Trophoblast cell (in vitro differentiated cells and primary cell): ENCODE results near the gene TUBGCP3.

ENCODE experiments used
- DNase-seq, 2 donors: peaks; one replicate each; pipeline ENCODE4 v3.0.0-alpha.2; 2016
- H2AFZ ChIP-seq: 2 replicates; pipeline ENCODE4 v1.6.1; 2013; ENCODE audit warnings: low read length, moderate library complexity, mild to moderate bottlenecking; ENCODE audit not compliant: insufficient read depth, poor library complexity
- H2AK5ac ChIP-seq: 2 replicates; pipeline ENCODE4 v1.6.1; 2013; ENCODE audit warnings: mild to moderate bottlenecking, low read length
- H2BK120ac ChIP-seq: 2 replicates; pipeline ENCODE4 v1.6.1; 2013; ENCODE audit warnings: low read length, mild to moderate bottlenecking, moderate library complexity; ENCODE audit not compliant: insufficient read depth, poor library complexity
- H2BK12ac ChIP-seq: 2 replicates; pipeline ENCODE4 v1.6.1; 2013; ENCODE audit warnings: mild to moderate bottlenecking, low read length, moderate library complexity
- H2BK5ac ChIP-seq: 2 replicates; pipeline ENCODE4 v1.6.1; 2013; ENCODE audit warnings: low read length, low read depth, moderate library complexity, mild to moderate bottlenecking; ENCODE audit not compliant: poor library complexity
- H3K14ac ChIP-seq: 2 replicates; pipeline ENCODE4 v1.6.1; 2013; ENCODE audit warnings: mild to moderate bottlenecking, low read length
- H3K18ac ChIP-seq: 2 replicates; pipeline ENCODE4 v1.6.1; 2013; ENCODE audit warnings: mild to moderate bottlenecking, low read length
- H3K23ac ChIP-seq: 2 replicates; pipeline ENCODE4 v1.6.1; 2013; ENCODE audit warnings: low read length
- H3K27ac ChIP-seq: 2 replicates; pipeline ENCODE4 v1.5.1; 2013; ENCODE audit warnings: low read depth, mild to moderate bottlenecking, inconsistent platforms, low read length, moderate library complexity
- H3K27me3 ChIP-seq: 2 replicates; pipeline ENCODE4 v1.6.1; 2013; ENCODE audit warnings: inconsistent platforms, mild to moderate bottlenecking, low read length, moderate library complexity; ENCODE audit not compliant: insufficient read depth
- H3K36me3 ChIP-seq, 2 experiments: 1 replicate in 1 of 2; 2 replicates in 1 of 2; pipeline ENCODE4 v1.6.1; 2013; ENCODE audit warnings: low read length in 2 of 2, mild to moderate bottlenecking in 2 of 2, moderate library complexity in 1 of 2; ENCODE audit not compliant: insufficient read depth in 2 of 2, control insufficient read depth in 1 of 2
- H3K4ac ChIP-seq: 2 replicates; pipeline ENCODE4 v1.6.1; 2013; ENCODE audit warnings: low read depth, mild to moderate bottlenecking, low read length, moderate library complexity
- H3K4me1 ChIP-seq, 2 experiments: 1 replicate in 1 of 2; 2 replicates in 1 of 2; pipeline ENCODE4 v1.6.1; 2013; ENCODE audit warnings: low read length in 2 of 2, mild to moderate bottlenecking in 2 of 2, moderate library complexity in 1 of 2; ENCODE audit not compliant: insufficient read depth in 2 of 2, control insufficient read depth in 1 of 2
- H3K4me2 ChIP-seq: 2 replicates; pipeline ENCODE4 v1.6.1; 2013; ENCODE audit warnings: inconsistent platforms, mild to moderate bottlenecking, low read length, moderate library complexity
- H3K4me3 ChIP-seq: 2 replicates; pipeline ENCODE4 v1.5.1; 2013; ENCODE audit warnings: mild to moderate bottlenecking, low read depth, low read length, inconsistent platforms
- H3K79me1 ChIP-seq: one replicate; pipeline ENCODE4 v1.6.1; 2013; ENCODE audit warnings: low read length
- H3K79me2 ChIP-seq: 2 replicates; pipeline ENCODE4 v1.6.1; 2013; ENCODE audit warnings: low read length, mild to moderate bottlenecking; ENCODE audit not compliant: control insufficient read depth, insufficient read depth, poor library complexity
- H3K9ac ChIP-seq: 2 replicates; pipeline ENCODE4 v1.6.1; 2013; ENCODE audit warnings: mild to moderate bottlenecking, low read length
- H3K9me3 ChIP-seq: 2 replicates; pipeline ENCODE4 v1.6.1; 2013; ENCODE audit warnings: low read depth, mild to moderate bottlenecking, control low read depth, inconsistent platforms, low read length; ENCODE audit not compliant: insufficient read depth
- H4K12ac ChIP-seq: 2 replicates; pipeline ENCODE4 v1.6.1; 2013; ENCODE audit warnings: low read depth, mild to moderate bottlenecking, low read length, moderate library complexity
- H4K8ac ChIP-seq: 2 replicates; pipeline ENCODE4 v1.6.1; 2013; ENCODE audit warnings: low read depth, mild to moderate bottlenecking, low read length, moderate library complexity
- H4K91ac ChIP-seq: one replicate; pipeline ENCODE4 v1.6.1; 2013; ENCODE audit warnings: low read depth, mild to moderate bottlenecking, low read length, moderate library complexity
- WGBS: extraction: QIAGEN DNeasy Blood & Tissue Kit; methylation state at CpG from one replicate; pipeline ENCODE4 v1.1.7; 2013; ENCODE audit warnings: missing lambda C conversion rate; ENCODE audit not compliant: insufficient read length, insufficient coverage; ENCODE audit errors: extremely low coverage; 5-methylcytosine and 5-hydroxymethylcytosine counted together

Gene TUBGCP3

DNA sequence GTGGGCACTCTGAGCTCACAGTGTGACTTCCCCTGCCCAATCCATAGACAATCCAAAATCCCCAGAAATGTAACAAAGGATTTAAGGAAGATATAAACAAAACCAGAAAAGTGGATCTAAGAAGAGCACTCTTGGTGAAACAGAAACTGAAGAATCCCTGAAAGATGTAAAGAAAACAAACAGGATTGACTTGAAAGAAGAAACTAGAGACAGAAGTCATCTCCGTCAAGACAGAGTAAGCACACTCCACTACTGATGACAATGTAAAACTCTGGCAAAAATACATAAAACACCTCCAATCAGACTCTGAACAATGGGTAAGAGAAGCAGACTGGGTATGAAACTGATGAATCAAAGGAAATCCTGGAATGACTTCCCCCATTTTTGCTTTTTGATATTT, 13.5 kb downstream of the TUBGCP3 start:
- Histone ChIP-seq H2BK12ac (no peak overlapping the region), H3K4me3 (no peak overlapping the region), H2BK120ac (no peak overlapping the region), H3K27me3 (no peaks in the 10 kb centered on the region), H3K4me1 (peaks cover 0 to 4% of the 10 kb centered on the region in 2 experiments), H4K91ac (no peak overlapping the region), H3K9ac (no peak overlapping the region), H4K8ac (no peak overlapping the region), H3K18ac (no peak overlapping the region), H2AFZ (no peak overlapping the region), H3K27ac (no peak overlapping the region), H2AK5ac (no peak overlapping the region), H3K4ac (no peak overlapping the region), H3K9me3 (peaks cover 3% of the 10 kb centered on the region), H3K79me1 (no peaks in the 10 kb centered on the region), H2BK5ac (no peak overlapping the region), H3K4me2 (no peak overlapping the region), H3K14ac (no peak overlapping the region), H3K36me3 (no peaks in the 10 kb centered on the region), H3K23ac (no peak overlapping the region), H4K12ac (no peak overlapping the region), H3K79me2 (peaks cover 7% of the 10 kb centered on the region)
- WGBS: no CpG with 5 or more reads among the region's 1 CpG
- no peak for DNase-seq

DNA sequence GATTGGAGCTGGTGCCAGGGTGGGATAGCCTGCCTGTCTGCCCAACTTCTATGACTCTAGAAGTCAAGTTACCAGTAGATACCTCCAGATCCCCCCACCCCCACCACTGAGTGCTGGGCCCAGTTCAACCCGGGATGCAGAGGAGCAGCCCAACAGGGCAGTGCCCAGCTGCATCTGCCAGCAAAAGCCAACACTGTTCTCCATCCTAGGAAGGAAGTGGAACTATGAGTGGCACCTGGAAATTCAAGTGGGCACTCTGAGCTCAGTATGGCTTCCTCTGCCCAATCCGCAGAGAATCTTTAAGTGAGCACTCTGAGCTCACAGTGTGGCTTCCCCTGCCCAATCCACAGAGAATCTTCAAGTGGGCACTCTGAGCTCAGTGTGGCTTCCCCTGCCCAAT, 14.2 kb downstream of the TUBGCP3 start:
- Histone ChIP-seq H3K4me2 (no peak overlapping the region), H2AFZ (no peak overlapping the region), H3K27me3 (no peaks in the 10 kb centered on the region), H3K27ac (no peak overlapping the region), H3K4me3 (no peak overlapping the region), H3K4me1 (peaks cover 0 to 4% of the 10 kb centered on the region in 2 experiments), H3K36me3 (no peaks in the 10 kb centered on the region), H3K79me2 (peaks cover 5% of the 10 kb centered on the region), H3K79me1 (no peaks in the 10 kb centered on the region), H4K8ac (no peak overlapping the region), H4K12ac (no peak overlapping the region), H3K23ac (no peak overlapping the region), H3K9me3 (no peaks in the 10 kb centered on the region), H3K18ac (no peak overlapping the region), H3K4ac (no peak overlapping the region), H2BK12ac (no peak overlapping the region), H3K14ac (no peak overlapping the region), H2BK120ac (no peak overlapping the region), H2AK5ac (no peak overlapping the region), H3K9ac (no peak overlapping the region), H2BK5ac (no peak overlapping the region), H4K91ac (no peak overlapping the region)
- DNase-seq: no peak
- no CpG with 5 or more reads among the region's 2 CpGs for WGBS

GRCh38 chr13:112572366-112572765, 15.6 kb downstream of the TUBGCP3 start:
- H2AFZ ChIP-seq: no peak overlapping the region
- H3K14ac ChIP-seq: no peak overlapping the region
- H2BK120ac ChIP-seq: no peak overlapping the region
- H4K91ac ChIP-seq: no peak overlapping the region
- H3K27me3 ChIP-seq: no peaks in the 10 kb centered on the region
- no peaks in the 10 kb centered on the region for H3K9me3 ChIP-seq
- no peak overlapping the region for H2AK5ac ChIP-seq
- H3K27ac ChIP-seq: no peak overlapping the region
- H2BK5ac ChIP-seq: no peak overlapping the region
- H3K18ac ChIP-seq: no peak overlapping the region
- no peak overlapping the region for H3K4ac ChIP-seq
- H4K8ac ChIP-seq: no peak overlapping the region
- no peak overlapping the region for H3K9ac ChIP-seq
- no CpG with 5 or more reads among the region's 5 CpGs for WGBS
- no peaks in the 10 kb centered on the region for H3K79me1 ChIP-seq
- peaks cover 0 to 4% of the 10 kb centered on the region in 2 experiments for H3K4me1 ChIP-seq
- peaks cover 0 to 4% of the 10 kb centered on the region in 2 experiments for H3K36me3 ChIP-seq
- no peak overlapping the region for H3K4me2 ChIP-seq
- H3K79me2 ChIP-seq: peaks cover 5% of the 10 kb centered on the region
- H3K4me3 ChIP-seq: no peak overlapping the region
- no peak for DNase-seq
- no peak overlapping the region for H3K23ac ChIP-seq
- no peak overlapping the region for H4K12ac ChIP-seq
- H2BK12ac ChIP-seq: no peak overlapping the region

DNA sequence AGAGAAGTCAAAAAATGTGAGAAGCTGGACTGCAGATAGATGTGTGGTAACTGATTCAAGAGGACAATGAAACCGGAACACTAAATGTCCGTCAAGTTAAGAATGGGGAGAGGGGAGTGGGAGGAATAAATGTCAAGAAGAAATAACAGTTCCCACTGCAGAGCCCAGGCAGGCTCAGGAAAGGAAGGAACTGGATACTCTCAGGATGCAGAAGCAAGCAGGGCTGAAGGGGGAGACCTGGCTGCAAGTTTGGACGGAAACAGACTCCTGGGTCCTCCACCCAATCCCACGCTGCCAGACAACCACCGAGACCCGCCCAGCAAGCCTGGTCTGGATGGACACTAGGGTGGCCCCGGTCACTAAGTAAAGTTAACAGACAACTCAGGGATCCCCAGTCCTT, 18.1 kb downstream of the TUBGCP3 start:
- Histone ChIP-seq H3K9ac (no peak overlapping the region), H3K4me3 (no peak overlapping the region), H3K4me2 (no peak overlapping the region), H3K27ac (no peak overlapping the region), H2BK12ac (no peak overlapping the region), H2BK120ac (no peak overlapping the region), H2AFZ (no peak overlapping the region), H3K23ac (no peak overlapping the region), H2BK5ac (no peak overlapping the region), H3K4me1 (peaks cover 0 to 2% of the 10 kb centered on the region in 2 experiments), H4K12ac (no peak overlapping the region), H3K79me1 (no peaks in the 10 kb centered on the region), H4K91ac (no peak overlapping the region), H3K14ac (no peak overlapping the region), H4K8ac (no peak overlapping the region), H3K18ac (no peak overlapping the region), H3K27me3 (no peaks in the 10 kb centered on the region), H2AK5ac (no peak overlapping the region), H3K4ac (no peak overlapping the region), H3K9me3 (no peaks in the 10 kb centered on the region), H3K36me3 (peaks cover 0 to 4% of the 10 kb centered on the region in 2 experiments), H3K79me2 (peaks cover 3% of the 10 kb centered on the region)
- WGBS: no CpG with 5 or more reads among the region's 7 CpGs
- no peak for DNase-seq
